ENCODE measurements around the gene DMD.

DNA sequence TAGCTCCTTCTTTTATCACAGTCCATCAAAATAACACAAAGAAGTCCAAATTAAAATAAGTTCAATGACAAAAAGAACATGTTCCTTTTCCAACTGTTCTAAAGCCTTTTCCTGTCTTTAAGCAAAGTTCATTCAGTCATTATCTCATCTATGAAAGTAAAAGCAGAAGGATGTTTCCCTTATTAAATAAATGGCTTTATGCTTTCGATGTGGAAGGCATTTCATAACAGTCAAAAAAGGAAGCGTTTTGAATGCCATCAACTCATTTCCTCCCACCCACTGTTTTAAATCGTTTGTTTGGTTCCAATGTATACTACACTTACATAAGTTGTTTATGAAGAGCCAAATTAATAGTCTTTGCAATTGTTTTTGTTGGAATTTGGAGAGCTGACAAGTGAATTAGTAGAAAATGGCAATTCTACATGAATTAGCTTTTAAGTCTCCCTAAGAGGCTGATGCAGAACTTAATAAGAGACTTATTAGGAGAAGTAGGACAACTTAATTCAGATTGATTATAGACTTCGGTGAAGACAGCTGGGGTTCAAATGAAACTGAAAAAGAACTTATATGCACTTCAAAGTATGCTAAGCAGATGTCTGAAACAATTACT is 1746.9 kb downstream of the DMD start:
- no peak for TF ChIP-seq CTCF (IDR thresholded peaks at IDR 0.05)
- no peak for TF ChIP-seq POLR2A (IDR thresholded peaks at IDR 0.05)
- TF ChIP-seq POLR2AphosphoS5 (IDR thresholded peaks at IDR 0.05): no peak
